HuH-7 (cell line): ENCODE data around the gene KCNQ1.
"Not testable (repeated sequence)": the region's sequence is repeated elsewhere in the genome, so short reads cannot be mapped to it uniquely, and the experiment has no call there.

Experiments
- DNase-seq: peaks from one replicate; pipeline ENCODE4 v3.0.0; 2011; ENCODE audit warnings: low spot score

Gene KCNQ1

GRCh38 chr11:2474059-2474901, 29.5 kb downstream of the KCNQ1 start:
- no peak for DNase-seq

GRCh38 chr11:2475136-2475918, 30.5 kb downstream of the KCNQ1 start:
- DNase-seq, result no peak

- no peak for DNase-seq
Observed at GRCh38 chr11:2477254-2477653, 32.4 kb downstream of the KCNQ1 start.

DNA sequence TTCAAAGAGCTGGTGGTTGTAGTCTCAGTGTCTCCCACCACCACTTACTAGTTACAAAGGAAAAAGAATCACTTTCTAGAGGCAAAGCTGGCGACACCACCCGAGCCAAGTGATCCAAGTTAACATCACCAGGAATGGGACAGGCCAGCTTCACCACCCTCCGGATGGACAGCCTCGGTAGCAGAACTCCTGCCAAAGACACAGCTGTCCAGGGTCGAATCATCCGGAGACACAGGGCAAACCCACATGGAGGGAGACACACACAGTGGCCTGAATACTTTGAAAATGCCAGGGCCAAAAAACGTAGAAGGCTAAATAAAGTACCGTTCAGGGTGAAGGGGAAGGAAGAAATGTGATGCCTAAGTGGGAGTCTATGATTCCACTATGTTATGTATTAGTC, 33.1 kb downstream of the KCNQ1 start:
- DNase-seq, result no peak

- not testable (repeated sequence) for DNase-seq
Observed at GRCh38 chr11:2480067-2480873, 35.5 kb downstream of the KCNQ1 start.

DNA sequence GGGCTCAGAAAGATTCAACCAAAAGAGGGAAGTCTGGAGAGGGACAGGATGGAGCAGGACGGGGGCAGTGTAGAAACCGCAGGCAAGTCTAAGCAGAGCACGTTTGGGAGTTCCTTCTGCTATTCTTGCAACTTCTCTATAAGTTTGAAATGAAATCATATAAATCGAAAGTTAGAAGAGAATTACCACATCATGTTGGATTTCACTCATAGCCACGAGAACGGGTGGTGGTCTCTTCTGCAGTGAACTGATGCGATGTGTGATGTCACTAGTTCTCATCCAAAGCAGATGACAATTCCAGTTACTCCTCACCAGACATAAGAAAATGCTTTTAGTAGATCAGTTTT, 36.0 kb downstream of the KCNQ1 start:
- no peak for DNase-seq

- no peak for DNase-seq
Observed at GRCh38 chr11:2481253-2481652, 36.4 kb downstream of the KCNQ1 start.

DNA sequence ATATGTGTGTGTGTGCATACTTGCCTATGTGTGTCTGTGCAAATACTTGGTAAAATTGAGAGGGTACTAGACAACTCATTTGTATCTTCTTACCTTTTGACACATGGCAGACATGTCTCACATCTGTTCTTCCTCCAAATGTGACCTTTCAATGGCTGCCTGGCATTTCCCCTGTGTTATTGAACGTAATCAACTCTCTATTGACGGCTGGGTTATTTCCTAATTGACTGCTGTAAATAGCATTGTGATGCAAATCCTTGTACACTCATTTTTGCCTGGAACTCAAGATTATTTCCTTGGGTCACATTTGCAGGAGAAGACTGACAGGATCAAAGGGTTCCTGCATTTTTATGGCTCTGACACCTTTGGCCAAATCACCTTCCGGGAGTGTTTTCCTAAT, 37.4 kb downstream of the KCNQ1 start:
- DNase-seq, result no peak

- DNase-seq, result no peak
Observed at GRCh38 chr11:2482745-2483144, 37.9 kb downstream of the KCNQ1 start.

- no peak for DNase-seq
Observed at GRCh38 chr11:2483426-2483825, 38.6 kb downstream of the KCNQ1 start.

DNA sequence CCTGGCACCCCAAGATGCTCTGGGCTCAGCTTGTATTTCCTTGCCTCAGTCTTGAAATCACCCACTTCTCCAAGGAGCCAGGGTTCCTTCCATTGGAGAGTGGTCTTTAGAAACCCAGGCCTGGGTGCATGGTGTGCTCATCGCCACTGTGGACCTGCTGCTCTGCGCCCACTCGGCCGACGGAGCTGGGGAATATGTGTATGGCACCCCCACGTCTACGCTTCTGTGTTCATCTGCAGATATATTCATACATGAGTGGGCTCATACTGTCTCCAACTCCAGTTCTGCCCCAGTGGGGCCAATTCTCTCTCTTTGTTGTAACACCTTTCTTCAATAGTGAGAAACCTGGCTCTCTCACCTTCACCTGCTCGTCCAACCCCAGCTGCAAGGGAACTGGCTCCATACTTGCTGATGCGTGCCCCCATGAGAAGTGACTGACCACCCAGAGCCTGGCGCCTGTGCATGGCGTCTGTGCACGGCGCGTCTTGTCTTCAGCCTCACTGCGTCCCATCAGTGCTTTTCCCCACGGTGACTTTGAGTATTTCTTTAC, 39.8 kb downstream of the KCNQ1 start:
- no peak for DNase-seq

DNA sequence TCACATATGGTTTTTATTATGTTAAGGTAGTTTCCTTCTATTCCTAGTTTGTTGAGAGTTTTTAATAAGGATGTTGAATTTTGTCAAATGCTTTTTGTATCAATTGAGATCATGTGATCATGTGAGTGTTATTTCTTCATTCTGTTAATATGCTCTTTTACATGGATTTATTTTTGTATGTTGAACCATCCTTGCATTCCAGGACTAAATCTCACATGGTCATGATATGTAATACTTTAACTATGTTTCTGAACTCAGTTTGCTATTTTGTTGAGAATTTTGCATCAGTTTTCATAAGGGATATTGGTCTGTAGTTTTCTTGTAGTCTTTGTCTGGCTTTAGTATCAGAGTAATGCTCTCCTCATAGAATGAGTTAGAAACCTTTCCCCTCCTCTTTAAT, 43.2 kb downstream of the KCNQ1 start:
- no peak for DNase-seq

- no peak for DNase-seq
Observed at GRCh38 chr11:2489083-2489482, 44.3 kb downstream of the KCNQ1 start.

- not testable (repeated sequence) for DNase-seq
Observed at GRCh38 chr11:2497951-2498350, 53.1 kb downstream of the KCNQ1 start.

DNA sequence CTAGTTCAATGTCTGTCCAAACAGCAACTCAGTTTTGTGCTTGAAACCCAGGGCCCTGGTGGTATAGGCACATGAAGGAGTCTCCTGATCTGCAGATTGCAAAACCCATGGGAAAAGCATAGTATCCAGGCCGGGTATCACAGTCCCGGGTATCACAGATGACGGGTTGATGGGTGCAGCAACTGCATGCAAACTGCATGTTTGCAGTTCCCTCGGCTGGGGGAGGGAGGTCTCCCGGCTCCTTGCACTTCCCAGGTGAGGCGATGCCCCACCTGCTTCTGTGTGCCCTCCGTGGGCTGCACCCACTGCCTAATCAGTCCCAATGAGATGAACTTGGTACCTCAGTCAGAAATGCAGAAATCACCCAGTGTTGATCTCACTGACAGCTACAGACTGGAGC, 53.9 kb downstream of the KCNQ1 start:
- DNase-seq, result no peak

DNA sequence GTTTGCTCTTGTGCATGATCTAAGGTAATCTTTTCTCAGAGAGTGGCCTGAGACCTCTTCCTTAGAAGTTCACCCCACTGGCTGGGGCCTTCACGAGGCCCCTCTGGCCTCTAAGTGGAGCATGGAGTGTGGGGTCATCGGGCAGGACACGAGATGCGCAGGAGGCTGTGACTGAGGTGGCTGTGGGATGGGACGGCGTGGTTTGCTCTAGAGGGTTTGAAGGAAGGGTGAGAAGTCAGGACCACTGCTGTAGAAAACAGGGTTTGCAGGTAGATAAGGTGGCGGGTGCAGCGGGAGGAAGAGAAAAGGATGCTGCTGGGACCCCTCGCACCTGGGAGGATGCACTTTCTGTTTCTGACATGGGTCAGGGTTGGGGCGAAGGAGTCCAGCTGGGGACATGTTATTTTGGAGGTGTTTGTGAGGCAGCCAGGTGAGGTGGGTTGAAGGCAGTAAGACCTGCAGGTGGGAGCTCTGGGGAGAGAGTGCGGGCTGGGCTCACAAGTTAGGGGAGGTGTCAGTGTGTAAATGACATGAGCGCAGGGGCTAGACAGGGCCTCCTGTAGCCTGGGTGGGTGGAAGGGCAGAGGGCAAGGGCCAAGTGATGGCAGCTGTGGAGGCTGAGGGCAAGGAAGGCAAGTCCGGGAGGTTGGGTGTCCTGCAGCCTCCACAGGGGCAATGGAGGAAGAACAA, 62.5 kb downstream of the KCNQ1 start:
- DNase-seq, result no peak

- no peak for DNase-seq
Observed at GRCh38 chr11:2507945-2508749, 63.3 kb downstream of the KCNQ1 start.

- no peak for DNase-seq
Observed at GRCh38 chr11:2508793-2509192, 64.0 kb downstream of the KCNQ1 start.

GRCh38 chr11:2509481-2510001, 64.7 kb downstream of the KCNQ1 start:
- peak; percentile 4 for DNase-seq

DNA sequence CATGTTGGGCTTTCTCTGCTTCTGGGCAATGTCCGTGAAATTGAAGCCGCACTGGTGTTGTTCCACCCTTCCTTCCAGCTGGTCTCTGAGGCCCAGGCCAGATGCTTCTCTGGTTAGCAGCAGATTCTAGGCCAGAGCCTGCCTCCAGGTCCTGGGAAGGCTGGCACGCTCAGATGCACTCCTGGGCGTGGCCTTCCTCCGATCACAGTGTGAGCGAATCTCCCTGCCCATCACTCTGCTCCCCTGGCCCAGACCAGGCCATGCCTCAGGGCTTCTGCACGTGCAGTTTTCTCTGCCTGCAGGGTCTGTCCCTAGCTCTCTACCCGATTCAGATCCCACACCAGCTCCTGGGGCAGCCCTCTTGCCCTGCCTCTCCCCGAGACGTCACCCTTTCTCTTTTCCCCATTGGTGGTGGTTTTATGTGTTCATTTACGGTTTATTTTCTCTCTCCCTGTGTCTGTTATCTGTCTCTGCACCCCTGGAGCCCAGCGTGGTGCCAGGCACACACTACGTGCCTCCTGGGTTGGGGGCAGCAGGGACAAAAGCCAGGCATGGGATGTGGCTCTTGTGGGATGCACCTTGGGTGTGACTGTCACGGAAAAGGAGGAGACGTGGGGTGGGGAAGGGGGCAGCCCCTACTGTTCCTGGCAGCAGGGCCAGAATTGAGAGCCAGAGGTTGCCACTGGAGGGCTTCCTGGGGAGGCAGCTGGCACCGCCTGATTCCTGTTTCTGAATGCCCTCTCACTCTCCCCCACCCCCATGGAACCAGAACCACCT, 66.0 kb downstream of the KCNQ1 start:
- peak; percentile 4 for DNase-seq
